AG09309 (cell line): ENCODE results near the gene TSPO2.

Experiments used
- DNase-seq: peaks from one replicate; pipeline ENCODE4 v3.0.0-alpha.2; 2010; ENCODE audit warnings: low read depth
- H3K4me3 ChIP-seq: 2 replicates; pipeline ENCODE4 v1.5.1; 2011; ENCODE audit warnings: mild to moderate bottlenecking, low read depth, low read length, moderate library complexity; ENCODE audit not compliant: control insufficient read depth
- CTCF ChIP-seq: IDR thresholded peaks from 2 replicates; pipeline ENCODE4 v1.5.1; 2011; ENCODE audit warnings: mild to moderate bottlenecking, low read depth, low read length, inconsistent platforms; ENCODE audit not compliant: insufficient read depth, control insufficient read depth; ENCODE audit errors: missing control alignments

Gene TSPO2

GRCh38 chr6:41036186-41036585 lies 6.1 kb upstream of the TSPO2 start:
- no peak for DNase-seq
- no peak for TF ChIP-seq CTCF
- no peak overlapping the region for H3K4me3 ChIP-seq

DNA sequence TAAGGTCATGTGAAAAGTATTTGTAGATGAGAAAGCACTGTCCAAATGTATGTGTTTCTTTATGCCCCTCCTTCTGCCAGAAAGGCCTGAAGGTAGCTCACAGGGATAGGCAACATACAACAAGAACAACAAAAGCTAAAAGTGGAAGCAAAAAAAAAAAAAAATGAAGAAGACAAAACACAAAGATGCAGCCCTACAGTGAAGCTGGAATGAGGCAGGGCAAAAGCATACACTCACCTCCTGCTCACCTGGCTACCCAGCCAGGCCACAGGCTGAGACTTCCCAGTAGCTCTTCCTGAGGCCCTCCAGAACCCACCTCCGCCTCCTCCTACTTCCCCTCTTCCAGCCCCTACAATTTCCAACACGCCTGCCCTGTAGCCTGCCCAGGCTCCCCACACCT lies 5.7 kb upstream of the TSPO2 start:
- DNase-seq: no peak
- no peak overlapping the region for H3K4me3 ChIP-seq
- no peak for TF ChIP-seq CTCF

GRCh38 chr6:41037107-41037900 lies 5.0 kb upstream of the TSPO2 start:
- no peak overlapping the region for H3K4me3 ChIP-seq
- no peak for TF ChIP-seq CTCF
- no peak for DNase-seq

DNA sequence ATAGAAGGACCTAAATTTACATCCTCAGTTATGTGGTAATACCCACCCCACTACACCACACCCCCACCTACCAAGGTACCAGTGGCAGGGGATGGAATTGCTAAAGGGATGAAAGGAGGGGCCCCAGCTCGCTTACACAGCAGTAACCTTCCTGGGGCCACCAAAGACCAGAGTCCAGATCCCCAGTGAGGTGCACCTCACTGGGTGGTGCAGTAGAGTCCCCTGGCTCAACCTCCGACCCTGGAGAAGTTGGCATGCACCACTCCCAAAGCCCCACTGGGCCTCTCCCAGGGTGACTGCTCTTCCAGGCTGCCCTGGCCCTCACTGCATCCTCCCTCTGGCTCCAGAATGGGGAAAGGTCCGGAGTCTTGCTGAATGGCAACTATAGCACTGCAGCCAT lies 4.1 kb upstream of the TSPO2 start:
- no peak overlapping the region for H3K4me3 ChIP-seq
- no peak for TF ChIP-seq CTCF
- DNase-seq: no peak

DNA sequence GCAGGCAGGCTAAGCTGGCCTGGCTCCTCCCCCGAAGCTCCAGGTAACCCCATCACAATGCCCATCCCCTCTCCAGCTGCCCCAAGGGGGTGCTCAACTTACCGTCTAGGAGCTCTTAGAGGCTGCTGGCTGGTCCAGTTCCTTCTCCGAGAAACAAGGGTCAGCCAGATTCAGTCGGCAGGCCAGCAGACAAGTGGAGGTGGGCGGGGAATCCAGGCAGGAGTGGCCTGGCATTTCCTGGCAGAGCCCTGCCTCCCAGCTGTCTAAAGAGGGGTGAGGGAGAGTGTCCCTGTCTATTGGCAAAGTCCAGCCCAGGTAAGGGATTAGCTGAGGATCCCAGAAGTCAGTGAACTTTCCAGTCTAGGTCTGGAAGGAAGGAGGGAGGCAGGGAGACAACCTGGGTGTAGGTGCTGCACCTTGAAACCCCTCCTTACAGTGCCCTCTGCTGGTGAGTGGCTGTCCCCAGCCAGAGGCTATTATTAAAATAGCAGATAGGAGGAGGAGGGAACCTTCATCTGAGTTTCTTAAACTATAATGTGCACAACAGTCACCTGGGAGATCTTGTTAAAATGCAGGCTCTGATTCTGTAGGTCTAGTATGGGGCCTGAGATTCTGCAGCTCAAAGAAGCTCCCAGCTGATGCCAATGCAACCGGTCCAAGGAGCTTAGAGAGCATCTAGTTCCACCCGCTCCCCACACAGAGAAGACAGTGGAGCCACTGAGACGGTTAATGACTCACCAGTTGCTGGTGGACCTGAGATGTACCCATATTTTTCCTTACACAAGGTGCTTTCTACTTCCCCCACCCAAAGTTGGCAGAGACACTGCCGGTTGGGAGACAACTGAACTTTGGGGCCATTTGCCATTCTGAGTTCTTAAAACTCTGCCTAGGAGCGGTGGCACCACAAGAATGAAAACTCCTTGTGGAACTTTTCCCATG lies 2.9 kb upstream of the TSPO2 start, which contains the start of gene UNC5CL:
UNC5CL (minus strand) TSS at position 162 of the 939 bp plus-strand sequence. CDS start 4,147 bp downstream, outside the sequence.
- no peak within 1 kb of the TSS for H3K4me3 ChIP-seq
- TF ChIP-seq CTCF: peak; percentile 80
- DNase-seq: no peak

GRCh38 chr6:41040101-41040939 lies 1.9 kb upstream of the TSPO2 start:
- no peak for TF ChIP-seq CTCF
- no peak for DNase-seq
- H3K4me3 ChIP-seq: no peak overlapping the region
